RKO (cell line): ENCODE data around the gene NUBP2.
A peak's percentile ranks its signal among the peaks of the same experiment; 100 is the strongest.

Experiments
- DNase-seq: peaks from one replicate; pipeline ENCODE4 v3.0.0-alpha.2; 2016; ENCODE audit warnings: low spot score

The NUBP2 gene

DNA sequence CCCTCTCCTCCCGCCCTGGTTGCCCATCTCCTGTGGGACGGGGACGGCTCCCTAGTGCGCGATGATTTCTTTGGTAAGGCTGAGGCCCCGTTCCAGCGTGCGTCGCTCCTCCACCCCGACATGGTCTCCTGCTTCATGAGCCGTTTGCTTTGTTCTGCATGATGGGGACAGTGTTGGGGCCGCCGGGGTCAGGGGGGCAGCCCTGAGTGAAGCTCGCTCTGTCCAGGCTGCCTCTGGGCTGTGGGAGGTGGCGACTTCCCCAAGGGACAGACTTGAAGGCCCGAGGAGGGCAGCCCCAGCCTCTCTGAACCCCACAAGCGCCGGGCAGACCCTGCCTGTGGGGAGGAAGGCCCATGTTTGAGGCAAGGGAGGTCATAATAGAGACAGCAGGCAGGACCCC is 23.8 kb upstream of the NUBP2 start:
- DNase-seq = no peak

DNA sequence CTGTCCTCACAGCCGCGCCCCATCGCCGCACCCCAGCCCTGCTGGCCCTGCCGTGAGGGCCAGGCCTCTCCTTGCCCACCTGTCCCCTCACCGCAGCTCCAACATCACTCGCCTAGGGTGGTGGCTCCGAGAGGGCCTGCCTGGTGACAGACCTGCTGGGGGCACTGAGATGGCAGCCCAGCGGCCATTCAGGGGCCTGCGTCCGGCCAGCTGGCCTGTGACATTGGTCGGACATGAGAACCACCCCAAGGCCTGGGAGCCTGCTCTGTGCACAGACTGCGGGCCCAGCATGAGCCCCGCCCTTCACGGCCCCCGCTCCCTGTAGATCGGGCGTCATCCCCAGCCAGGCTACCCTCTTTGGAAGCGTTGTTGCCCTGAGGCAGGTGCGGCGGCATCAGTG is 23.2 kb upstream of the NUBP2 start:
- no peak for DNase-seq

DNA sequence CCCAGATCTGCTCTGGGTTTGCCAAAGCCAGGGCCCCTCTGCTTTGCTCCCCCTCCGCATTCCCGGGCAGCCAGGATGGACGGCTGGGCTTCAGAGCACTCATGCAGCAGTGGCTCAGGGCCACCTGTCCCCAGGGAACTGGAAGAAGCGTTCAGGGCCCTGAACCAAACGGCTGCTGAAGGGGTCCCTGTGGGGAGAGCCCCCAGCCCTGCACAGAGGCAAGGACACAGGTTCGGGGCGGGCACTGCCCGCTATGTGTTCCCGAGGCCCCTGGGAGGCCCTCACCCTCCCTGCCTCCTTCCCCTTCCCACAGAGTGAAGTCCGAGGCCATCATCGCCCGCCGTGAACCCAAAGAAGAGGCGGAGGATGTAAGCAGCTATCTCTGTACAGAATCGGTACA is 21.8 kb upstream of the NUBP2 start:
- DNase-seq = no peak

DNA sequence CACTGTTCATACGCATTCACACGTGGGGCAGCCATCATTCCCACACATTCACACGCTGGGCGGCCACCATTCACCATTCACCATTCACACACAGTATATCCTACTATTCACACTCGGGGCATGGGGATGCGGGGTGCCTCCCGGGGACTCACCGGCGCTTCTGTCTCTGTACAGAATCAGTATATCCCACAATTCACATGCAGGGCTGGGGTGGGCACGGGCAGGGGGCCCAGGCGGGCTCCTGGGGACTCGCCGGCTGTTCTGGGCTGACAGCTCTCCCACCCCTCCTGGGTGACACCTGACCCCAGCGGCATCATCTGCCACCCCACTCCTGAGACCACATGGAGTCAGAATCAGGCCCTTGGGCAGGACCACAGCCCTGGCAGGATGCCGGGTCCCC is 21.0 kb upstream of the NUBP2 start:
- DNase-seq = no peak

DNA sequence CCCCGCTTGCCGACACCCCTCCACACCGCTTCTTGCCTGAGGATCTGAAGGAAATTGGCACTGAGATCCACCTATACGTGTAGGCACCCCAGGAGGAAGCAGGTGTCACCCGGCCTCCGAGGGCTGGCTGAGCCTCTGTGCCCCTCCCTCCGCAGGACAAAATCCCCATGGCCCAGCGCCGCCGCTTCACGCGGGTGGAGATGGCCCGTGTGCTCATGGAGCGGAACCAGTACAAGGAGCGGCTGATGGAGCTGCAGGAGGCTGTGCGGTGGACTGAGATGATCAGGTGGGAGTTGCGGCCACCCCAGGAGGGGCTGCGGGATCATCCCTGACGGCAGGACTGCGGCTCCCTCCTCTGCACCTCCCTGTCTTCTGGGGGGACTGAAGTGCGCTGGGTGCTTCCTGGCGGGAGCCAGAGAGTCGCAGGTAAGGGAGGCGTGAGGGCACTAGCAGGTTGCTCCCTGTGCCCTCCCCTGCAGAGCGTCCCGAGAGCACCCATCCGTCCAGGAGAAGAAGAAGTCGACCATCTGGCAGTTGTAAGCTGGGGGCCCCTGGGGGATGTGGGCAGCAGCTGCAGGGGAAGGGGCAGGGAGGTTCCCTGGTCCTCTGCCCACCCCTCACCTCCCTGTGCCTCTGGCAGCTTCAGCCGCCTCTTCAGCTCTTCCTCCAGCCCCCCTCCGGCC is 20.4 kb upstream of the NUBP2 start:
- DNase-seq = no peak

DNA sequence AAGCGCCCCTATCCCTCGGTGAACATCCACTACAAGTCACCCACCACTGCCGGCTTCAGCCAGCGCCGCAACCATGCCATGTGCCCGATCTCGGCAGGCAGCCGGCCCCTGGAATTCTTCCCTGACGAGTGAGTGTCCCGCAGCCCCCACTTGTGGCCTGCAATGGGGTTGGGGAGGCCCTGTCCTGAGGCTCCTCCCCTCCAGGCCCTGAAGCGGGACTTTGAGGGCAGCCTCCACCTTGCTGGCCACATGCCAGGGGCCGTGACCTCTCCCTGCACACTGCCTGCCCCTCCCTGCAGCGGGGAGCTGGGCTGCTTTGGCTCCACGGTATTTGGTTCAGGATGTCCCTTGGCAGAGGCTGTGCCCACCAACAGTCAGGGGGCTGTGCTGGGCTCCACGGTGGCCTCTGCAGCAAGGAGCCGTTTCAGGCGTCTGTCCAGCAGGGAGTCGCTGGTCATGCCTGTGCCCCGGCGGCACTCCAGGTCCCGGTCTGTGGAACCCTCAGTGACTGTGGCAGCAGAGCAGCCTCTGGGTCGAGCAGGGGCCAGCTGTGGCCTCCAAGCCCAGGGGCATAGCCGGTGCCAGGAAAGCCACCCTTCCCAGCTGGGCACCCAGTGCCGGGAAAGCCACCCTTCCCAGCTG is 19.8 kb upstream of the NUBP2 start:
- no peak for DNase-seq

DNA sequence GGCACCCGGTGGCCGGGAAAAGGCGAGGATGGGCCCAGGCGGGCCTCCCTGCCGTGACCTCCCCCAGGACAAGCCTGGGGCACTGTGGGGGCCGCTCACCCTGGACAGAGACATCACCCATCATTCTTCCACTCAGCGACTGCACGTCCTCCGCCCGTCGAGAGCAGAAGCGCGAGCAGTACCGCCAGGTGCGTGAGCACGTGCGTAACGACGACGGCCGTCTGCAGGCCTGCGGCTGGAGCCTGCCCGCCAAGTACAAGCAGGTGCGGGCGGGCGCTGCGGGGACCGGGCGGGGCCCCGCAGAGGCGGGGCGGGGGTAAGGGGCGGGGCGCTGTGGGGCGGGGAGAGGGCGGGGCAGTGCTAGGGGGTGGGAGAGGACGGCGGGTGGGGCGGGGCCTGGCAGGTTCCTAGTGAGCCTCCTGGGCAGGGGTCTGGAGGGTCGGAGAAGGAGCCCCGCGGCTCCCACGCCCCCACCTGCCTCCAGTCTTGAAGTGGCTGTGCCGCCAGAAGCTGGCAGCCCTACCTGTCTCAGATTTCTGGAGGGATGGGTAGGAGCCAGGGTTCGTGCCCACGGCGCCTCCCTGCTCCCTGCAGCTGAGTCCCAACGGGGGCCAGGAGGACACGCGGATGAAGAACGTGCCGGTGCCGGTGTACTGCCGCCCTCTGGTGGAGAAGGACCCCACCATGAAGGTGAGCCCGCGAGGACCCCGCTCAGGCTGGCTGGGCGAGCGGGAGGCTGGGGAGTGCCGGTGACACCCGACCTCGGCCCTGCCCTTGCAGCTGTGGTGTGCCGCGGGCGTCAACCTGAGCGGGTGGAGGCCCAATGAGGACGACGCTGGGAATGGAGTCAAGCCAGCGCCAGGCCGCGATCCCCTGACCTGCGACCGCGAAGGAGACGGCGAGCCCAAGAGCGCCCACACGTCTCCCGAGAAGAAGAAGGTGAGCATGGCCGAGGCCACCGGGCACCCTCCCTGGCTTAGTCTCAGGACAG is 18.9 kb upstream of the NUBP2 start:
- DNase-seq = no peak

DNA sequence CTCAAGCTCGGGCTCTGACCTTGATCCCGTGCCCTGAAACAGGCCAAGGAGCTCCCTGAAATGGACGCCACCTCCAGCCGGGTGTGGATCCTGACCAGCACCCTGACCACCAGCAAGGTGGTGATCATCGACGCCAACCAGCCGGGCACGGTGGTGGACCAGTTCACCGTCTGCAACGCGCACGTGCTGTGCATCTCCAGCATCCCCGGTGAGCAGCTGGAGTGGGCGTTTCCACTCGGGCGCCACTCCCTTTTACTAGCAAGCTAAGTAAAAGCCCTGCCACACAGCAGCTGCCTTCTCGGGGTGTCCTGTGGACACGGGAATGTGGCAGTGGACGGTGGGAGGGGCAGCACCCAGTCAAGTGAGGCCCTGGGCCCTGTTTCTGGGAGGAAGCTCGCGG is 17.8 kb upstream of the NUBP2 start:
- no peak for DNase-seq

DNA sequence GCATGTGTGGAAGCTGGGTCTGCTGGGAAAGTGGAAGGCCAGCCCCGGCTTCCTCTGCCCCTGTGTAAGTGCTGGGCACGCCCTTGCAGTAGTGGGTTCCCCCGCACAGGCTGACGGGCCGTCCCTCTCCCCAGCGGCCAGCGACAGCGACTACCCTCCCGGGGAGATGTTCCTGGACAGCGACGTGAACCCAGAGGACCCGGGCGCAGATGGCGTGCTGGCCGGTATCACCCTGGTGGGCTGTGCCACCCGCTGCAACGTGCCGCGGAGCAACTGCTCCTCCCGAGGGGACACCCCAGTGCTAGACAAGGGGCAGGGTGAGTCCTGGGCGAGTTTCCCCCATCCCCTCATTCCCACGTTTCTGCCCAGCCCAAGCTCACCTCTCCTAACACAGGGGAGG is 16.9 kb upstream of the NUBP2 start:
- DNase-seq = no peak

DNA sequence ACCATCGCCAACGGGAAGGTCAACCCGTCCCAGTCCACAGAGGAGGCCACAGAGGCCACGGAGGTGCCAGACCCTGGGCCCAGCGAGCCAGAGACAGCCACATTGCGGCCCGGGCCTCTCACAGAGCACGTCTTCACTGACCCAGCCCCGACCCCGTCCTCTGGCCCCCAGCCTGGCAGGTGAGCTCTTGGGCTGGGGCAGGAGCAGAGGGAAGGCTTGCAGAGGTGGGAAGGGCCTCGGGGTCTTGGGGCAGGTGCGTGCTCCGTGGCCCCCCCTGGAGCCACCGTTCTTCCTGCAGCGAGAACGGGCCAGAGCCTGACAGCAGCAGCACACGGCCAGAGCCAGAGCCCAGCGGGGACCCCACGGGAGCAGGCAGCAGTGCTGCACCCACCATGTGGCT is 16.5 kb upstream of the NUBP2 start:
- DNase-seq = no peak

DNA sequence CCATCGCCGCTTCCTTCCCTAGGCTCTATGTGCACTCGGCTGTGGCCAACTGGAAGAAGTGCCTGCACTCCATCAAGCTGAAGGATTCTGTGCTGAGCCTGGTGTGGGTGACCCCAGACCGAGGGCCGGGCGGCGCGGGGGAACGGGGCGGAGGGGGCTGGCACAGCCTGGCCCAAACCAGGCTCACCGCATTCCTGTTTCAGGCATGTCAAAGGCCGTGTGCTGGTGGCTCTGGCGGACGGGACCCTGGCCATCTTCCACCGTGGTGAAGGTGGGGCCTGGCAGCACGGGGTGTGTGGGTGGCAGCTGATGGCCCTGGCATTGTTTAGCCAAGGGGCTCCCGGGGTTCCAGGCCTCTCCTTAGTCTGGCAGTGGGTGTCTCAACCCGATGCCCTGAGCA is 16.1 kb upstream of the NUBP2 start:
- no peak for DNase-seq

DNA sequence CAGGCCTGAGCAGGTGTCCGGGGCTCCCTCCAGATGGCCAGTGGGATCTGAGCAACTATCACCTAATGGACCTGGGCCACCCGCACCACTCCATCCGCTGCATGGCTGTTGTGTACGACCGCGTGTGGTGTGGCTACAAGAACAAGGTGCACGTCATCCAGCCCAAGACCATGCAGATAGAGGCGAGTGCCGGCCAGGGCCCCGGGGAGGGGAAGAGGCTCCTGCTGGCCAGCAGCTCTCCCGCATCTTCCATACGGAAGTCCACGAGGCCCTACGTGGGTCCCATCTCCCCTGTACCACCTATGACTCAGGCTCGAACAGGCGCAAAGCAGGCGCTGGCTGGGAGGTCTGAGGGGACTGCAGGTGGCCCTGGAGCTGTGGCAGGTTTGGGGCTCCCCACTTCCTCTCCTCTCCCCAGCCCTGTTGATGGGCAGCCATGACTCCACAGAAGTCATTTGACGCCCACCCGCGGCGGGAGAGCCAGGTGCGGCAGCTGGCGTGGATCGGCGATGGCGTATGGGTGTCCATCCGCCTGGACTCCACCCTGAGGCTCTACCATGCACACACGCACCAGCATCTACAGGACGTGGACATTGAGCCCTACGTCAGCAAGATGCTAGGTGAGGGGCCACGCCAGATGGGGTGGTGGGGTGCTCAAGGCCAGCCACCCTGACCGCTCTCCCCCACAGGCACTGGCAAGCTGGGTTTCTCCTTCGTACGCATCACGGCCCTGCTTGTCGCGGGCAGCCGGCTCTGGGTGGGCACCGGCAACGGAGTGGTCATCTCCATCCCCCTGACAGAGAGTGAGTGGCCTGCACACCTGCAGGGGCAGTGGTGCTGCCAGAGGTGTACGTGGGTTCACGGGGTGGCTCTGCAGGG is 15.4 kb upstream of the NUBP2 start:
- no peak for DNase-seq

DNA sequence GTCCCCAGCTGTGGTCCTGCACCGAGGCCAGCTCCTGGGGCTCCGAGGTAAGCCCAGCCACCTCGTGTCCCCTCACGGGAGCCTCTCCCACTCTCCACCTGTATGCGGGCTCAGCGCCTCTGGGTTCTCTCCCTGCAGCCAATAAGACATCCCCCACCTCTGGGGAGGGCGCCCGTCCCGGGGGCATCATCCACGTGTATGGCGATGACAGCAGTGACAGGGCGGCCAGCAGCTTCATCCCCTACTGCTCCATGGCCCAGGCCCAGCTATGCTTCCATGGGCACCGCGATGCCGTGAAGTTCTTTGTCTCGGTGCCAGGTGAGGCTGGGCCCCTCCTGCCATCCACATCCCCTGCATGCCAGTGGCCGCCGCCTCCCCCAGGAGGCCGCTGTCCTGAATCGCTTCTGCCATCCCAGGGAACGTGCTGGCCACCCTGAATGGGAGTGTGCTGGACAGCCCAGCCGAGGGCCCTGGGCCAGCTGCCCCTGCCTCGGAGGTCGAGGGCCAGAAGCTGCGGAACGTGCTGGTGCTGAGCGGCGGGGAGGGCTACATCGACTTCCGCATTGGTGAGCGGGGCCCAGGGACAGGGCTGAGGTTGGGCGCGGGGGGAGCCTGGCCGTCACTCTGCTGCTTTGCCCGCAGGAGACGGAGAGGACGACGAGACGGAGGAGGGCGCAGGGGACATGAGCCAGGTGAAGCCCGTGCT is 14.5 kb upstream of the NUBP2 start:
- DNase-seq = no peak

DNA sequence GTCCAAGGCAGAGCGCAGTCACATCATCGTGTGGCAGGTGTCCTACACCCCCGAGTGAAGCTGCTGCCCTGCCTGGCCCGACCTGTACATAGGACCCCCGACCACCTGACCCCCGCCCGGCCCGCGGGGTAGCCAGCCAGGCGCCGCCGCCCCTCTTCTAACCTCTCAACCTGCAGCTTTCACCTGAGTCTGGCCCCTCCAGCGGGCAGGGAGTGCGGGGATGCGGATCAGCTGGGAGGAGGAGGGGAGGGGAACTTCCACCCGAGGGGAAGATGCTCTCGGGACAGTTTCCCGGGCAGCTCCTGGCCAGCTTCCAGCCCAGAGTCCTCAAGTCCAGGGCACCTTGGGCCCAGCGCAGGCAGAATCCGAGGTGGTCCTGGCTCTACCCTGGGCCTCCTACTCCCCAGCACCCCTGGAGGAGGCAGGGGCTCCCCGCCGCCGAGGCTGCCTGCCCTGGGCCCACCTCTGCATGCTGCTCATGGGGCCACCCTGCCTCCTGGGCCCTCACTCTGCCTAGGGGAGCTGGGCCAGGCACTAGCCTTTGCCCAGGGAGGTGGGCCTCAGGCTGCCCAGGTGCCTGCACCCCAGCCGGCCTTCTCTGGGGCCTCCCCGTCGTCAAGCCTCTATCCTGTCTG is 13.9 kb upstream of the NUBP2 start:
- no peak for DNase-seq

DNA sequence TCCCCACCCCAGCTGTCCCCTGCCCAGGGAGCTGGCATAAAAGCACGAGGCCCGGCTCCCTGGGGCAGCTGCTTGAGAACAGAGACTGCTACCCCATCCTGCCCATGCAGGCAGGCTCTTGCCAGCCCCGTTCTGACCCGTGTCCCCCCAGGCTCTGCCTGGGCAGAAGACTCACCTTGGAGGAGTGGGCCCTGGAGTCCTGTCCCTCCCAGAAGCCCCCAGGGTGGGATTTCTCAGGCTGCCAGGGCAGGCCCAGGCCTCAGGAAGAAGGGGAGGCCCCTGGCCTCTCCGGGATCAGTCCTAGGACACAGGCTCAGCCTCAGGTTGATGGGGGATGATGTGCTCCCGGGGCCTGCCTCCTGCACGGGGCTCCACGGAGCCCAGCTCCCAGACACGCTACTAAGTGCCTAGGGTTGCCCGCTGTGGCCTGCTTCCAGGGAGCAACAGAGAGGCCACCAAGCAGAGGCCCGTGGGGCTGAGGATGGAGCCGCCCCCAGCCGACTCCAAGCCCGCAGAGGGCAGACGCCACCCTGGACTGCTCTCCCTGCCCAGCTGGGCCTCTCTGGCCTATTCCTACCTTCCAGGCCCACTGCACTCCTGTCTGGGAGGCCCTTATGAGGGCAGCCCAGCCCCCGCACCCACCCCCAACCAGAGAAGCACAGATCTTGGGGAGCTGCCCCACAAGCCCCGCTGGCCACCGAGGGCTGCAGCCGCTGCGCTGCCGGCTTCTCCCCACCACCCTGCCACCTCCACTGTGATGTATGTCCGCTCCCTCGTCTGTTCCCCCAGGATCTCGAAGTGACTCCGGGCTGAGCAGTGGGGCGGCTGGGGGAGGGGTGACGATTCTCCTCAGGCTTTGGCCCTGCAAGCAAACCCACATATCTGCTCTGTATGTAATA is 13.1 kb upstream of the NUBP2 start:
- no peak for DNase-seq

DNA sequence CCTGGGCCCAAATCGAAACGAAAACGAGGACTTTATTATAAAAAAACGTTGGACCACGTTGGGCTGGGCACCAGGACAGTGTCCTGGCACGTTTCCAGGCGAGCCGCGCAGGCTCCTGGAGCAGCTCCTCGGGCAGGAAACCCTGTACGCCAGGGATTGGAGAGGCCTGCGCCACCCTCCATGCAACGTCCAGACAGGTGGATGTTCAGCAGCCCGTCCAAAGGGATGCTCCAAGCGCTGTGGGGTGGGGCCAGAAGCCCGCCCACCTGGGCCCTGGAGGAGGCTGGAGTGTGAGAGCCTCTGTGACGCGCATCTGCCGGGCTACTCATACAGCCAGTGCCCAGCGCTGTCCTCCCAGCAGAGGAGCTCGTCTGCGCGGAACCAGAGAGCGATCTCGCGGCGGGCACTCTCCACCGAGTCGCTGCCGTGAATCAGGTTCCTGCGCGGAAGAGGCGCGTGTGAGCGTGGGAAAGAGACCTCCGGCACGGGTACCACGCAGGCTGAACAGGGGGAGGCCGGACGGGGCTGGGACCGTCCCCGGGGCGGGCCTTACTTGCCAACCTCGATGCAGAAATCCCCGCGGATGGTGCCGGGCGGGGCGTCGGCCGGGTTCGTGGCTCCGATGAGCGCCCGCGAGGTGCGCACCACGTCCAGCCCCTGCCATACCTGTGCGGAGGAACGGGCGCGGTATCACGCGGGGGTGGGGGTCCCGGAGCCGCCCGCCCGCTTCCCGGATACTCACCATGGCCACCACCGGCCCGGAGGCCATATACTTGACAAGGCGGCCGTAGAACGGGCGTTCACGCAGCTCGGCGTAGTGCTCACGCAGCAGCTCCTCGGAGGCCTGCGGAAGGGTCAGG is 12.2 kb upstream of the NUBP2 start:
- DNase-seq = peak; percentile 85

DNA sequence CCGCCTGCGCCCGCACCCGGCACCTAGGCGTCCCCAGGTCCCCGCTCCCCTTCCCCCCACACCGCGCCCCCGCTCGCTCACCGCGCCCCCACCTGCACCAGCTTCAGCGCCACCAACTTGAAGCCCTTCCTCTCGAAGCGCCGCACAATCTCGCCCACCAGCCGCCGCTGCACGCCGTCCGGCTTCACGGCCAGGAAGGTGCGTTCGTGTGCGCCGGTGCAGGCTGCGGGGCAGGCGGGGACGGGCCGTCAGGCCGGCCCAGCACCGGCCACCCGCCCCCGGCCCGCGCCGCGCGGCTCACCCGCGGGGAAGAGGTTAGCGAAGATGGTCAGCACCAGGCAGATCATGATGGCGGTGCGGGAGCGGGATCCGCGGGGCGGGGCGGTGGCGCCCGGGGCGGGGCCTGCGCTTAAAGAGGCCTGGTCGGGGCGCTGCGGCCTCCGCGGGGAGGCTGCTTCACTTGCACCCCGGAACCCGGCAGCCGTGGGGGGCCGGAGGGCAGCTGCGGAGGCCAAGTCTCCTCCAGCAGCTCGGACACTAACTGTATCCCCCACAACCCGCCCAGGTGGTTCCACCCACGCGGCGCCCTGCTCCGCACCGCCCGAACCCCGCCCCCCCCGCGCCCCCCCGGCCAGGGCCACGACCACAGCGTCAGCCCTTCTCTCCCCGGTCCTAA is 11.4 kb upstream of the NUBP2 start, which contains the start of gene NME3:
Gene NME3 (minus strand): TSS at position 356 of the 676 bp plus-strand sequence. CDS start 9 bp downstream, at position 347.
- DNase-seq = peak; percentile 78

DNA sequence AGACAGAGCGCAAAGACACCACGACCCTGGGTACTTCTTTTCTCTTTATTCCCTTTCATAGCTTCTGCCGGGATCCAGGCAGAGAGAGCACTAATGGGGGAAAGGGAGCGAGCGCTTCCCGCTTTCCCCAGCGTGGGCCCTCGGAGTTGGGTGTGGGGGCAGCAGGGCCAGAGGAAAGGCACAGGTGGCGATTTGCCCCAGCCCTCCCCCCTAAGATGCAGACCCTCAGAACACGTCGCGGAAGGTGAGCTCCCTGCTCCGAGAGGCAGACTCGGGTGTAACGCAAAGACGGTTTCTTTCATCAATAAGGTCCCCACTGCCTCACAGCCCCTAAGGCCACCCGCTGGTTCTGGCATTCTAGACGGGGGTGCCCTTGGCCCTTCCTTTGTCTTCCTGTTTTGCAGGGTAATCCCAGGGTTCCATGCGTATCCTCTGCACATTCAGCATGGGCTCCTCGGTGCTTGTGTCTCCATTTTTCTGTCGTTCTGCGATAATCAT is 10.8 kb upstream of the NUBP2 start:
- DNase-seq = no peak
